Colonic mucosa (tissue), 4 donors: ENCODE measurements around the gene ECI2. TPM values are rescaled to one million over a fixed set of nuclear protein-coding genes. Genes with fewer than 3 reads are reported as not detected.
A peak's percentile ranks its signal among the peaks of the same experiment; 100 is the strongest.

Experiments used
- DNase-seq: peaks from one replicate; pipeline ENCODE4 v3.0.0-alpha.2; 2020
- H3K27ac ChIP-seq: fragments of 200-600 bp; one replicate; pipeline ENCODE4 v1.8.0; 2021
- H3K27me3 ChIP-seq: fragments of 200-600 bp; one replicate; pipeline ENCODE4 v1.8.0; 2021
- H3K36me3 ChIP-seq: fragments of 200-600 bp; one replicate; pipeline ENCODE4 v1.8.0; 2021
- H3K4me1 ChIP-seq: fragments of 200-600 bp; one replicate; pipeline ENCODE4 v1.8.0; 2021; ENCODE audit warnings: mild to moderate bottlenecking
- H3K4me3 ChIP-seq: fragments of 200-600 bp; one replicate; pipeline ENCODE4 v1.8.0; 2021
- H3K9ac ChIP-seq, 2 donors: one replicate each; pipeline ENCODE4 v1.7.0; 2013; ENCODE audit warnings: control low read depth in 2 of 2, low read depth in 2 of 2, low read length in 2 of 2
- H3K9me3 ChIP-seq: fragments of 200-600 bp; one replicate; pipeline ENCODE4 v1.8.0; 2021
- intact Hi-C: fragments of 100-400 bp; cut with DNase I; formaldehyde crosslinking; loops from one replicate; pipeline ENCODE4 v1.14.1; 2022
- total RNA-seq, 2 donors: library from RNA; stranded (reverse); fragmentation: NEBNext Ultra II Directional in 1 of 2; extraction: Animal tissue kit (Norgen Biotek cat#: 25700) in 1 of 2; gene quantifications; one replicate each; pipeline ENCODE4 v1.2.1, GENCODE V29; 2021
- TF ChIP-seq, protein P1 (sequence below): fragments of 200-600 bp; IDR thresholded peaks from one replicate; pipeline ENCODE4 v1.8.0; 2022; ENCODE audit warnings: antibody characterized with exemption, mild to moderate bottlenecking
- donor health status: healthy.
- donor health status: DM: no; HTN: no; CAD: no.
- donor health status: DM: no; HTN: no; CAD: no.

ECI2 gene
- total RNA-seq, 2 donors from 2014 or later, result 65.5 to 94.8 TPM

- peaks cover 7% of the 10 kb centered on the region for H3K4me1 ChIP-seq
- DNase-seq, result peak; percentile 35
- no peaks in the 10 kb centered on the region for H3K9me3 ChIP-seq
- intact Hi-C loops, result no loop called here
- TF ChIP-seq, protein P1, sequence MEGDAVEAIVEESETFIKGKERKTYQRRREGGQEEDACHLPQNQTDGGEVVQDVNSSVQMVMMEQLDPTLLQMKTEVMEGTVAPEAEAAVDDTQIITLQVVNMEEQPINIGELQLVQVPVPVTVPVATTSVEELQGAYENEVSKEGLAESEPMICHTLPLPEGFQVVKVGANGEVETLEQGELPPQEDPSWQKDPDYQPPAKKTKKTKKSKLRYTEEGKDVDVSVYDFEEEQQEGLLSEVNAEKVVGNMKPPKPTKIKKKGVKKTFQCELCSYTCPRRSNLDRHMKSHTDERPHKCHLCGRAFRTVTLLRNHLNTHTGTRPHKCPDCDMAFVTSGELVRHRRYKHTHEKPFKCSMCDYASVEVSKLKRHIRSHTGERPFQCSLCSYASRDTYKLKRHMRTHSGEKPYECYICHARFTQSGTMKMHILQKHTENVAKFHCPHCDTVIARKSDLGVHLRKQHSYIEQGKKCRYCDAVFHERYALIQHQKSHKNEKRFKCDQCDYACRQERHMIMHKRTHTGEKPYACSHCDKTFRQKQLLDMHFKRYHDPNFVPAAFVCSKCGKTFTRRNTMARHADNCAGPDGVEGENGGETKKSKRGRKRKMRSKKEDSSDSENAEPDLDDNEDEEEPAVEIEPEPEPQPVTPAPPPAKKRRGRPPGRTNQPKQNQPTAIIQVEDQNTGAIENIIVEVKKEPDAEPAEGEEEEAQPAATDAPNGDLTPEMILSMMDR, result no peak
- H3K9ac ChIP-seq, result no peak overlapping the region
- no peaks in the 10 kb centered on the region for H3K27me3 ChIP-seq
- H3K27ac ChIP-seq, result no peak overlapping the region
- H3K4me3 ChIP-seq, result no peak overlapping the region
- no peaks in the 10 kb centered on the region for H3K36me3 ChIP-seq
Measured at GRCh38 chr6:4103929-4104328, 31.4 kb downstream of the ECI2 start.

DNA sequence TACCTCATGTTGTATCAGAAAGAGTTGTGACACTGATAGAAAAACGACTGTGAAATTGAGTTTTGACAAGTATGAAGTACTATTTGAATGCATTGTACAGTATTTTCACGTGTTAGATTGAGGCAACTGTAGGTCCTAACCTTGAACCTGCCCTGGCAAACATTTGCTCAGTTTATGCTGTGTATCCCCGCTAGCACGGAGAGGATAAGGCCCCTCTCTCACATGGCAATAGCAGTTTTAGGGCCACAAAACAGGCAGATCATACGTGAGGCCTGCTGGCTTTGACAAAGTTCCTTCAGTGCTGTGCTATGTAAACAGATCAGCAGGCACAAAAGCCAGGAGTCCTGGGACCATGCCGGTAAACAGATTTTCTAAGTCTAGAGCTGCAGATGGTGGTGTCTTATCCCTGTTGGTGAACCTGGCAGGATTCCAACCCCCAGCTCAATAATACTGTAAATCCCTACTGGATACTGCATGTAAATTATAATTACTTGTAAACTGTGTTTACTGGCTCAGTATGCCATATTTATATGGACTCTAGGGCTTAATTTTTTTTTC is 32.6 kb downstream of the ECI2 start:
- Histone ChIP-seq H3K9me3 (no peaks in the 10 kb centered on the region), H3K27ac (peak overlapping the region; percentile 8), H3K27me3 (no peaks in the 10 kb centered on the region), H3K36me3 (no peaks in the 10 kb centered on the region), H3K4me1 (peaks cover 3% of the 10 kb centered on the region), H3K9ac (peak overlapping the region; percentile 33 to 48), H3K4me3 (no peak overlapping the region)
- peak; percentile 49 for DNase-seq
- intact Hi-C loops, result no loop called here
- TF ChIP-seq, protein P1, result no peak

- TF ChIP-seq, protein P1, result no peak
- Histone ChIP-seq H3K36me3 (no peaks in the 10 kb centered on the region), H3K9ac (no peak overlapping the region), H3K4me3 (no peak overlapping the region), H3K9me3 (no peaks in the 10 kb centered on the region), H3K4me1 (peaks cover 3% of the 10 kb centered on the region), H3K27me3 (no peaks in the 10 kb centered on the region), H3K27ac (no peak overlapping the region)
- DNase-seq, result no peak
- intact Hi-C loops, result no loop called here
Measured at GRCh38 chr6:4101298-4101697, 34.1 kb downstream of the ECI2 start.

- intact Hi-C loops, result no loop called here
- Histone ChIP-seq H3K27me3 (no peaks in the 10 kb centered on the region), H3K27ac (no peak overlapping the region), H3K9me3 (no peaks in the 10 kb centered on the region), H3K4me1 (peaks cover 3% of the 10 kb centered on the region), H3K9ac (no peak overlapping the region), H3K4me3 (no peak overlapping the region), H3K36me3 (no peaks in the 10 kb centered on the region)
- TF ChIP-seq, protein P1, result no peak
- DNase-seq, result no peak
Measured at GRCh38 chr6:4100655-4101054, 34.7 kb downstream of the ECI2 start.

DNA sequence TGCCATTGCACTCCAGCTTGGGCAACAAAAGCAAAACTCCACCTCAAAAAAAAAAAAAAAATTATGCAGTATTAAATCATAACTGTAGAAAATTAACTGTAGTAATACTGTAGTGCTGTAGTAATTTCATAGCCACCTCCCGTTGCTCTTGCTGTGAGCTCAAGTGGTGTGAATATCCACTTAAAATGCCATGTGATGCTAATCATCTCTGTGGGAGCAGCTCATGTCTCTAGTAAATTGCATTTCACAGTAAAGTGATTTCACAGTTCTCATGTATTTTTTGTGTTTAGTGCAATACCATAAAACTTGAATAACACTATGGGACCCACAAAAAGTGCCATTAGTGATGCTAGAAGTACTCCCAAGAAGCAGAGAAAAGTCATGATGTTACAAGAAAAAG is 42.1 kb downstream of the ECI2 start:
- intact Hi-C loops, result no loop called here

More for the DNA sequence above, 42.1 kb downstream of the ECI2 start:
- no peaks in the 10 kb centered on the region for H3K27me3 ChIP-seq
- TF ChIP-seq, protein P1, result no peak
- no peaks in the 10 kb centered on the region for H3K4me1 ChIP-seq
- no peaks in the 10 kb centered on the region for H3K36me3 ChIP-seq
- no peak overlapping the region for H3K27ac ChIP-seq
- DNase-seq, result no peak
- H3K9ac ChIP-seq, result no peak overlapping the region
- H3K4me3 ChIP-seq, result no peak overlapping the region
- no peaks in the 10 kb centered on the region for H3K9me3 ChIP-seq
